HepG2 (cell line): ENCODE measurements around the gene DNAJB11. TPM values are rescaled to one million over a fixed set of nuclear protein-coding genes. Genes with fewer than 3 reads are reported as not detected.

Experiments used
- ATAC-seq: fragments of 200-7000 bp; cut with Tn5 transposase; 3 replicates; pipeline ENCODE4 v1.9.1; 2020; ENCODE audit warnings: mild to moderate bottlenecking, moderate library complexity
- BruUV-seq: library from RNA; stranded (reverse); fragments of 400-500 nt; replicated peaks from 2 replicates; lab custom pipeline; 2021; lab: Mats Ljungman, UMichigan
- CTCF ChIA-PET: fragments of 300-600 bp; formaldehyde crosslinking; extraction: SDS; loops from one replicate; lab custom pipeline; 2021; ENCODE audit warnings: low total read pairs, inconsistent platforms, low intra/inter-chr PET ratio; lab: Yijun Ruan, JAX
- POLR2A ChIA-PET: fragments of 350-600 bp; sonication (Branson Sonifier 250); formaldehyde crosslinking; loops from one replicate; lab custom pipeline; 2020; ENCODE audit warnings: antibody characterized with exemption, inconsistent platforms; lab: Yijun Ruan, JAX
- DNase-seq: peaks from one replicate; pipeline ENCODE4 v3.0.0-alpha.2; 2015; ENCODE audit warnings: low spot score
- FAIRE-seq: peaks from 3 replicates; lab custom pipeline; 2011; peaks lifted over from hg19 to GRCh38; lab: Jason Lieb, UNC
- H2AFZ ChIP-seq: one replicate; pipeline ENCODE4 v1.6.1; 2011; ENCODE audit warnings: low read length, inconsistent platforms
- H3K27ac ChIP-seq: fragments of 300-600 bp; 3 replicates; pipeline ENCODE4 v1.8.0; 2011; ENCODE audit warnings: mixed run types, mild to moderate bottlenecking, mixed read lengths, low read length, inconsistent platforms; ENCODE audit not compliant: insufficient read depth; ENCODE audit errors: extremely low read length
- H3K27me3 ChIP-seq, 2 experiments: fragments of 200-600 bp in 1 of 2; 2 replicates in 1 of 2; 3 replicates in 1 of 2; pipeline versions ENCODE4 v1.6.0 to v1.8.0; 2011; ENCODE audit warnings: low read length in 2 of 2, mild to moderate bottlenecking in 2 of 2, moderate library complexity in 2 of 2, inconsistent platforms in 1 of 2; ENCODE audit not compliant: insufficient read depth in 2 of 2, control insufficient read depth in 1 of 2
- H3K36me3 ChIP-seq, 2 experiments: fragments of 200-600 bp in 1 of 2; replicated peaks in 1 of 2; 2 replicates in 1 of 2; 3 replicates in 1 of 2; pipeline versions ENCODE4 v1.5.1 to v1.8.0; 2011; ENCODE audit warnings: low read length in 2 of 2, inconsistent platforms in 1 of 2; ENCODE audit not compliant: insufficient read depth in 2 of 2, control insufficient read depth in 1 of 2
- H3K4me1 ChIP-seq: 2 replicates; pipeline ENCODE4 v1.5.1; 2012; ENCODE audit warnings: low read length, inconsistent platforms; ENCODE audit not compliant: insufficient read depth
- H3K4me2 ChIP-seq: 2 replicates; pipeline ENCODE4 v1.6.0; 2011; ENCODE audit warnings: low read depth, low read length, inconsistent platforms
- H3K4me3 ChIP-seq, 3 experiments: fragments of 200-600 bp in 1 of 3; sonication (generic), shearing (Covaris generic) in 1 of 3; replicated peaks in 1 of 3; 2 replicates each; pipeline ENCODE4 v1.5.1; 2011 to 2016; ENCODE audit warnings: low read length in 3 of 3, inconsistent platforms in 2 of 3, low read depth in 2 of 3, mild to moderate bottlenecking in 2 of 3, control low read depth in 1 of 3, mixed read lengths in 1 of 3; ENCODE audit not compliant: insufficient read depth in 1 of 3
- H3K79me2 ChIP-seq: one replicate; pipeline ENCODE4 v1.6.1; 2011; ENCODE audit warnings: low read length, inconsistent platforms; ENCODE audit not compliant: insufficient read depth
- H3K9ac ChIP-seq: 2 replicates; pipeline ENCODE4 v1.6.0; 2011; ENCODE audit warnings: mild to moderate bottlenecking, low read depth, low read length, inconsistent platforms; ENCODE audit not compliant: insufficient read depth
- H3K9me3 ChIP-seq: 2 replicates; pipeline ENCODE4 v1.5.1; 2012; ENCODE audit warnings: mild to moderate bottlenecking, low read length
- H4K20me1 ChIP-seq: 2 replicates; pipeline ENCODE4 v1.6.0; 2011; ENCODE audit warnings: inconsistent platforms, mild to moderate bottlenecking, low read length, moderate library complexity; ENCODE audit not compliant: insufficient read depth
- CTCF ChIP-seq: sonication (generic); formaldehyde crosslinking; IDR thresholded peaks from 2 replicates; pipeline ENCODE4 v1.5.0; 2020; ENCODE audit warnings: mild to moderate bottlenecking, missing genetic modification reagents, moderate library complexity
- HNF4A ChIP-seq: sonication (generic); formaldehyde crosslinking; IDR thresholded peaks from 2 replicates; pipeline ENCODE4 v1.4.0; 2020; ENCODE audit warnings: missing genetic modification reagents
- NR2F6 ChIP-seq, 2 experiments: IDR thresholded peaks; 2 replicates each; pipeline ENCODE4 v1.6.1; 2016; ENCODE audit warnings: antibody characterized with exemption in 1 of 2, mild to moderate bottlenecking in 1 of 2
- TCF12 ChIP-seq, 2 experiments: fragments of 450-650 bp in 1 of 2; sonication (generic) in 1 of 2; formaldehyde crosslinking in 1 of 2; IDR thresholded peaks; 2 replicates each; pipeline versions ENCODE4 v1.6.1 to v1.8.0; 2017 to 2022; ENCODE audit warnings: antibody characterized with exemption in 1 of 2, mild to moderate bottlenecking in 1 of 2, missing genetic modification reagents in 1 of 2, moderate library complexity in 1 of 2
- TFAP4 ChIP-seq: sonication (generic); IDR thresholded peaks from 2 replicates; pipeline ENCODE4 v1.6.1; 2016; ENCODE audit warnings: low read depth, borderline replicate concordance
- YY1 ChIP-seq: IDR thresholded peaks from 2 replicates; pipeline ENCODE4 v1.6.1; 2011; ENCODE audit warnings: low read length, low read depth, moderate library complexity, mild to moderate bottlenecking; ENCODE audit not compliant: insufficient read depth, insufficient replicate concordance
- WGBS: methylation state at CpG from one replicate; pipeline ENCODE4 v1.1.6; 2017; ENCODE audit warnings: low lambda C conversion rate; 5-methylcytosine and 5-hydroxymethylcytosine counted together
- in situ Hi-C: cut with HindIII; loops from 2 replicates; pipeline ENCODE4 v1.10.0; 2017; ENCODE audit warnings: low pct_unique_long_range_greater_than_20kb; ENCODE audit not compliant: extremely low pct_ligation_motif_present
- intact Hi-C: fragments of 100-400 bp; cut with micrococcal nuclease; formaldehyde crosslinking; loops from one replicate; pipeline ENCODE4 v1.10.0; 2022; ENCODE audit not compliant: unreplicated experiment
- polyA plus RNA-seq, 8 experiments: library from polyadenylated mRNA; depleted of rRNA in 3 of 8; stranded (reverse) in 7 of 8; unstranded in 1 of 8; fragments of >200 nt; fragmentation: Illumina TruSeq in 4 of 8; extraction: Trizol in 4 of 8; gene quantifications; 2 replicates each; pipeline versions ENCODE4 v1.2.1 to v1.2.3, GENCODE V29; 2011 to 2016; ENCODE audit warnings: low read depth in 4 of 8, missing spikeins in 1 of 8, mixed read lengths in 1 of 8; ENCODE audit not compliant: insufficient read depth in 1 of 8
- total RNA-seq, 5 experiments: library from RNA; depleted of rRNA; stranded (reverse); fragments of >200 nt; fragmentation: Illumina TruSeq; extraction: Trizol; gene quantifications; 2 replicates each; pipeline ENCODE4 v1.2.3, GENCODE V29; 2016; ENCODE audit warnings: low read depth in 1 of 5
- TF ChIP-seq, protein P1 (sequence below): sonication (generic); formaldehyde crosslinking; IDR thresholded peaks from 2 replicates; pipeline ENCODE4 v1.4.0; 2020; ENCODE audit warnings: missing genetic modification reagents

DNAJB11 gene
- total and polyA plus RNA-seq, 2 of the 13 experiments (the other 11 are each of a cell fraction or from before 2014, with no cell fraction given) = 41.0 to 132 TPM

DNA sequence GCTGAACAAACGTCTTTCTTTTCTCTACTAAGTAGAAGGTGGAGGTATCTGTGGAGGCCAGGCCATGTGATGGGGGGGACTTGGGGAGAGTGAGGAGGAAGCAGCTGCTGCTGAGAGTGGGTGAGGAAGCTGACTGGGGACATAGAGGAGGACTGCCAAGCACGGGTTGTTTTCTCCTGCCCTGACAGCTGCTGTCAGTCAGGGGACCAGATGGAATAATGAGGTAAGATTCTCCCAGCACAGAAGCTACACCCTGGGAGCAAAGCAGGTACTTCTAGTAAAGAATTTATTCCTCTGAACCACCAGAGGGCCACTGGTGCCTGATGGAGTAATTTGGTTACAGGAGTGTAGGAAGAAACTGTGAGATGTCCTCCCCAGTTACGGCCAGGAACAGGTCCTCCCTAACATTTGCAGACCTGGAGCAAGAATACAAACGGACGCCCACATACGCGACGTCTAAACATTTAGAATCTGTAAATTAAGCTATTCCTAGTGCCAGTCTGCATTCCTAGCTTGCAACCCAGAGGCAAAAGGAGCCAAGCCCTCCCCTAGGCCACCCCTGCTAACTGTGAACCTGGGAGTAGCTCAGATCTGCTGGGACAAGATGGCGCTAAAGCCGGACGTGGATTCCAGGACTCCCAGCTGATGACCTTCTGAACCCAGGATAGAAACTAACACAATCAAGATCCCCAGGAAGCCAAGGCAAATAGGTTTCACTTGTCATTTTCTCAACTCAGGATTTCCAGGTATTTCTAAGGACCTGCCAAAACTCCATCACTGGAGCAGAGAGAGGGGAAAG, 41.1 kb upstream of the DNAJB11 start:
- in situ Hi-C loops (no loop called here), intact Hi-C loops (no loop called here)
- Histone ChIP-seq H4K20me1 (no peaks in the 10 kb centered on the region), H3K4me1 (peaks cover 34% of the 10 kb centered on the region), H3K4me2 (no peak overlapping the region), H3K27ac (no peak overlapping the region), H3K9me3 (no peaks in the 10 kb centered on the region), H2AFZ (no peak overlapping the region), H3K4me3 (no peak overlapping the region), H3K9ac (no peak overlapping the region), H3K79me2 (no peaks in the 10 kb centered on the region), H3K27me3 (no peaks in the 10 kb centered on the region), H3K36me3 (no peaks in the 10 kb centered on the region)
- BruUV-seq = no TSS peak
- ChIA-PET POLR2A (interaction anchor here (0.9 kb wide), 1 partner anchor 10 kb away, joined by 3 read pairs; no protein-coding TSS in a partner anchor), CTCF (no interaction called here)
- 53% methylated on average over 11 of the region's 11 CpGs for WGBS
- peak; percentile 52 for TF ChIP-seq YY1
- TF ChIP-seq TFAP4 = peak; percentile 86
- TF ChIP-seq NR2F6 (IDR thresholded peaks at IDR 0.05) = peak; percentile 40; the same call in 1 of the 2 replicates
- 0 out of 2 replicates have a peak, but pooled peaks have one; percentile 37 for TF ChIP-seq NR2F6 (CRISPR knock-in tag; IDR thresholded peaks at IDR 0.05)
- TF ChIP-seq, protein P1, sequence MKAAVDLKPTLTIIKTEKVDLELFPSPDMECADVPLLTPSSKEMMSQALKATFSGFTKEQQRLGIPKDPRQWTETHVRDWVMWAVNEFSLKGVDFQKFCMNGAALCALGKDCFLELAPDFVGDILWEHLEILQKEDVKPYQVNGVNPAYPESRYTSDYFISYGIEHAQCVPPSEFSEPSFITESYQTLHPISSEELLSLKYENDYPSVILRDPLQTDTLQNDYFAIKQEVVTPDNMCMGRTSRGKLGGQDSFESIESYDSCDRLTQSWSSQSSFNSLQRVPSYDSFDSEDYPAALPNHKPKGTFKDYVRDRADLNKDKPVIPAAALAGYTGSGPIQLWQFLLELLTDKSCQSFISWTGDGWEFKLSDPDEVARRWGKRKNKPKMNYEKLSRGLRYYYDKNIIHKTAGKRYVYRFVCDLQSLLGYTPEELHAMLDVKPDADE = no peak
- TF ChIP-seq HNF4A = peak; percentile 46
- TF ChIP-seq TCF12 (IDR thresholded peaks at IDR 0.05) = no peak
- TF ChIP-seq TCF12 (CRISPR knock-in tag; IDR thresholded peaks at IDR 0.05) = no peak
- 0 out of 2 replicates have a peak, but pooled peaks have one; percentile 11 for TF ChIP-seq CTCF
- ATAC-seq = peak; percentile 53
- no peak for FAIRE-seq
- DNase-seq = no peak
